Measurements from ENCODE around the gene SPATA7. TPM values are rescaled to one million over a fixed set of nuclear protein-coding genes. Genes with fewer than 3 reads are reported as not detected.
"Not testable (repeated sequence)": the region's sequence is repeated elsewhere in the genome, so short reads cannot be mapped to it uniquely, and the experiment has no call there.

Gene SPATA7
- total RNA-seq (2014; rRNA removed; shearing (Covaris generic)): 2.3 and 4.0 TPM in 2 replicates

GRCh38 chr14:88385212-88386101, at the start of gene SPATA7:
TSS of gene SPATA7 (plus strand) at chr14:88385657. CDS start at chr14:88385819, 162 bp downstream.
- peak; percentile 83 for DNase-seq (ENCODE audit: low spot score)

- no peak for DNase-seq (ENCODE audit: low spot score)
Measured at GRCh38 chr14:88340357-88340756, 45.1 kb upstream of the SPATA7 start.

GRCh38 chr14:88342980-88343379, 42.5 kb upstream of the SPATA7 start:
- DNase-seq (ENCODE audit: low spot score): no peak

GRCh38 chr14:88346048-88346639, 39.3 kb upstream of the SPATA7 start:
- peak; percentile 73 for DNase-seq (ENCODE audit: low spot score)

- no peak for DNase-seq (ENCODE audit: low spot score)
Measured at GRCh38 chr14:88348546-88348945, 36.9 kb upstream of the SPATA7 start.

GRCh38 chr14:88351966-88352691, 33.3 kb upstream of the SPATA7 start:
- DNase-seq (ENCODE audit: low spot score): no peak

GRCh38 chr14:88352698-88353097, 32.8 kb upstream of the SPATA7 start:
- DNase-seq (ENCODE audit: low spot score): no peak

- no peak for DNase-seq (ENCODE audit: low spot score)
Measured at GRCh38 chr14:88354358-88354757, 31.1 kb upstream of the SPATA7 start.

- no peak for DNase-seq (ENCODE audit: low spot score)
Measured at GRCh38 chr14:88359500-88359899, 26.0 kb upstream of the SPATA7 start.

- no peak for DNase-seq (ENCODE audit: low spot score)
Measured at GRCh38 chr14:88363644-88364043, 21.8 kb upstream of the SPATA7 start.

- no peak for DNase-seq (ENCODE audit: low spot score)
Measured at GRCh38 chr14:88364710-88365413, 20.6 kb upstream of the SPATA7 start.

GRCh38 chr14:88369496-88369895, 16.0 kb upstream of the SPATA7 start:
- DNase-seq (ENCODE audit: low spot score): no peak

GRCh38 chr14:88379706-88380343, 5.6 kb upstream of the SPATA7 start:
- DNase-seq (ENCODE audit: low spot score): no peak

GRCh38 chr14:88380405-88380804, 5.1 kb upstream of the SPATA7 start:
- peak; percentile 20 for DNase-seq (ENCODE audit: low spot score)

- not testable (repeated sequence) for DNase-seq (ENCODE audit: low spot score)
Measured at GRCh38 chr14:88381634-88382033, 3.8 kb upstream of the SPATA7 start.

GRCh38 chr14:88384718-88385117, 739 bp upstream of the SPATA7 start:
- no peak for DNase-seq (ENCODE audit: low spot score)

GRCh38 chr14:88386256-88386794, 868 bp downstream of the SPATA7 start:
- no peak for DNase-seq (ENCODE audit: low spot score)

- no peak for DNase-seq (ENCODE audit: low spot score)
Measured at GRCh38 chr14:88388741-88389282, 3.4 kb downstream of the SPATA7 start.

GRCh38 chr14:88392609-88393008, 7.2 kb downstream of the SPATA7 start:
- no peak for DNase-seq (ENCODE audit: low spot score)

GRCh38 chr14:88411039-88411438, 25.6 kb downstream of the SPATA7 start:
- DNase-seq (ENCODE audit: low spot score): peak; percentile 18

GRCh38 chr14:88417594-88417993, 32.1 kb downstream of the SPATA7 start:
- no peak for DNase-seq (ENCODE audit: low spot score)
